ENCODE results near the gene WDR90. TPM values are rescaled to one million over a fixed set of nuclear protein-coding genes. Genes with fewer than 3 reads are reported as not detected.

WDR90 gene
- total RNA-seq, 4 donors from 2014 or later = 11.1 to 32.1 (median 18.9) TPM

- WGBS, 2 donors = 71 to 84% methylated on average over 9 to 12 of the region's 12 CpGs
- intact Hi-C loops (cut with DNase I; ENCODE audit: low total_unique reads) = no loop called here
- TF ChIP-seq CTCF (IDR thresholded peaks at IDR 0.05) (no peak), POLR2A (IDR thresholded peaks at IDR 0.05) (no peak)
- DNase-seq (ENCODE audit: low spot score in 2 of 2) = no peak
- no peak overlapping the region for H3K4me3 ChIP-seq (ENCODE audit: low read depth, poor library complexity, severe bottlenecking)
These were observed 54.2 kb downstream of the WDR90 start for GRCh38 chr16:703406-703805.

GRCh38 chr16:704047-704446 is 54.9 kb downstream of the WDR90 start:
- intact Hi-C loops (cut with DNase I; ENCODE audit: low total_unique reads) = no loop called here
- 60 to 88% methylated on average over 6 to 7 of the region's 7 CpGs for WGBS, 2 donors
- TF ChIP-seq CTCF (IDR thresholded peaks at IDR 0.05) (no peak), POLR2A (IDR thresholded peaks at IDR 0.05) (no peak)
- DNase-seq (ENCODE audit: low spot score in 2 of 2) = no peak
- no peak overlapping the region for H3K4me3 ChIP-seq (ENCODE audit: low read depth, poor library complexity, severe bottlenecking)

- no peak overlapping the region for H3K4me3 ChIP-seq (ENCODE audit: low read depth, poor library complexity, severe bottlenecking)
- 7 to 11% methylated on average over 29 to 50 of the region's 50 CpGs for WGBS, 2 donors
- DNase-seq (ENCODE audit: low spot score in 2 of 2) = no peak
- intact Hi-C loops (cut with DNase I; ENCODE audit: low total_unique reads) = no loop called here
- TF ChIP-seq POLR2A (IDR thresholded peaks at IDR 0.05) (no peak), CTCF (IDR thresholded peaks at IDR 0.05) (no peak)
These were observed 55.6 kb downstream of the WDR90 start for GRCh38 chr16:704552-705380.

- no peak within 1 kb of the TSS for H3K4me3 ChIP-seq (ENCODE audit: low read depth, poor library complexity, severe bottlenecking)
- no peak for DNase-seq (ENCODE audit: low spot score in 2 of 2)
- WGBS, 2 donors = 0 to 2% methylated on average over 7 to 22 of the region's 115 CpGs
- TF ChIP-seq POLR2A (IDR thresholded peaks at IDR 0.05) (no peak), CTCF (IDR thresholded peaks at IDR 0.05) (no peak)
- intact Hi-C loops (cut with DNase I; ENCODE audit: low total_unique reads) = no loop called here
These were observed 56.4 kb downstream of the WDR90 start, which contains the start of gene FBXL16 for GRCh38 chr16:705431-706188. TSS of gene FBXL16 (minus strand) at chr16:705801. CDS start at chr16:697405, 8,396 bp downstream.

- TF ChIP-seq POLR2A (IDR thresholded peaks at IDR 0.05) = no peak
- TF ChIP-seq CTCF (IDR thresholded peaks at IDR 0.05) = no peak
- DNase-seq (ENCODE audit: low spot score in 2 of 2) = no peak
- WGBS, 2 donors = 3 to 6% methylated on average over 31 to 39 of the region's 49 CpGs
- no peak overlapping the region for H3K4me3 ChIP-seq (ENCODE audit: low read depth, poor library complexity, severe bottlenecking)
- intact Hi-C loops (cut with DNase I; ENCODE audit: low total_unique reads) = no loop called here
These were observed 57.3 kb downstream of the WDR90 start for GRCh38 chr16:706189-707061.
